Right lobe of liver (tissue), 6 donors: ENCODE measurements around the gene CA12. TPM values are rescaled to one million over a fixed set of nuclear protein-coding genes. Genes with fewer than 3 reads are reported as not detected.
A peak's percentile ranks its signal among the peaks of the same experiment; 100 is the strongest.

Experiments used
- ATAC-seq, 4 donors: fragments of 200-7000 bp; cut with Tn5 transposase; one replicate each; pipeline ENCODE4 v1.9.1; 2020; ENCODE audit warnings: mild to moderate bottlenecking in 4 of 4, moderate library complexity in 4 of 4
- DNase-seq, 3 donors: peaks; one replicate each; pipeline ENCODE4 v3.0.0-alpha.2; 2020
- H3K27ac ChIP-seq, 3 donors: fragments of 200-600 bp; one replicate each; pipeline ENCODE4 v1.8.0; 2022
- H3K27me3 ChIP-seq, 2 donors: fragments of 200-600 bp; one replicate each; pipeline ENCODE4 v1.8.0; 2022
- H3K36me3 ChIP-seq, 4 donors: fragments of 200-600 bp; sonication (generic) in 1 of 4; one replicate each; pipeline versions ENCODE4 v1.5.1 to v1.8.0; 2017 to 2022; ENCODE audit warnings: control low read depth in 1 of 4
- H3K4me1 ChIP-seq, 4 donors: fragments of 200-600 bp; sonication (generic) in 1 of 4; one replicate each; pipeline versions ENCODE4 v1.5.1 to v1.8.0; 2017 to 2022; ENCODE audit warnings: control low read depth in 1 of 4
- H3K4me3 ChIP-seq, 3 donors: fragments of 200-600 bp; one replicate each; pipeline ENCODE4 v1.8.0; 2022
- H3K9me3 ChIP-seq, 4 donors: fragments of 200-600 bp; sonication (generic) in 1 of 4; one replicate each; pipeline versions ENCODE4 v1.5.1 to v1.8.0; 2017 to 2022; ENCODE audit warnings: control low read depth in 1 of 4
- CTCF ChIP-seq, 4 donors: fragments of 200-600 bp in 3 of 4; fragments of 450-650 bp in 1 of 4; IDR thresholded peaks; one replicate each; pipeline versions ENCODE4 v1.5.1 to v1.8.0; 2016 to 2022; ENCODE audit warnings: antibody characterized with exemption in 4 of 4, mild to moderate bottlenecking in 2 of 4
- POLR2A ChIP-seq: fragments of 450-650 bp; IDR thresholded peaks from one replicate; pipeline ENCODE4 v1.6.1; 2017; ENCODE audit warnings: antibody characterized with exemption, mild to moderate bottlenecking
- WGBS: methylation state at CpG from one replicate; pipeline ENCODE4 v1.1.6; 2018; ENCODE audit warnings: low coverage, low lambda C conversion rate; ENCODE audit not compliant: insufficient coverage; ENCODE audit errors: missing lambda C conversion rate; 5-methylcytosine and 5-hydroxymethylcytosine counted together
- intact Hi-C, 2 donors: fragments of 100-400 bp; cut with DNase I; formaldehyde crosslinking; loops; one replicate each; pipeline versions ENCODE4 v1.11.2 to v1.14.1; 2022
- long read RNA-seq: library from polyadenylated mRNA; unstranded; transcript quantifications from one replicate; pipeline ENCODE4 v2.0.0, GENCODE V29; 2019
- total RNA-seq, 6 experiments: library from RNA; depleted of rRNA in 2 of 6; stranded (reverse); fragments of >200 nt in 2 of 6; fragmentation: NEBNext Ultra II Directional in 3 of 6; extraction: Animal tissue kit (Norgen Biotek cat#: 25700) in 3 of 6; gene quantifications; one replicate each; pipeline versions ENCODE4 v1.1.0 to v1.2.4, GENCODE V29; 2016 to 2023
- donor health status: DM: no; HTN: yes; CAD: no.
- donor health status: DM: no; HTN: no; CAD: no.
- donor health status: DM: no; HTN: no; CAD: no.
- donor health status: DM: no; HTN: yes; CAD: no.
- donor health status: DM: no; HTN: yes; CAD: no.

The CA12 gene
- 10 to 100 TPM in 2 of 6 experiments, 1 to 10 TPM in 1, under 1 TPM in 3; 0.02 to 18.3 (median 1.4) TPM for total RNA-seq
- long read RNA-seq, result 0 reads

GRCh38 chr15:63381301-63382204 lies at the start of gene CA12:
TSS of gene CA12 (minus strand) at chr15:63381846. CDS start at chr15:63381720, 126 bp downstream.
- Histone ChIP-seq H3K9me3 (no peaks in the 10 kb centered on the region), H3K4me1 (peaks cover 0 to 9% (median 0%) of the 10 kb centered on the region in 4 donors), H3K36me3 (no peaks in the 10 kb centered on the region), H3K27ac (no peak within 1 kb of the TSS), H3K27me3 (no peaks in the 10 kb centered on the region), H3K4me3 (peak within 1 kb of the TSS; percentile 28 to 43 (median 34))
- ATAC-seq (peak; percentile 81 to 88 (median 84)), DNase-seq (peak in 2 of 3 donors; percentile 60 to 67)
- TF ChIP-seq POLR2A, result peak; percentile 33
- TF ChIP-seq CTCF (IDR thresholded peaks at IDR 0.05), result no peak
- intact Hi-C loops, result no loop called here
- 9% methylated on average over 15 of the region's 58 CpGs for WGBS

GRCh38 chr15:63430766-63431451 lies 49.3 kb upstream of the CA12 start:
- H3K4me3 ChIP-seq, result no peak overlapping the region
- H3K27ac ChIP-seq, result no peak overlapping the region
- intact Hi-C loops, result no loop called here
- no peaks in the 10 kb centered on the region for H3K27me3 ChIP-seq
- WGBS, result 58% methylated on average over 6 of the region's 6 CpGs
- H3K4me1 ChIP-seq, result no peaks in the 10 kb centered on the region
- no peaks in the 10 kb centered on the region for H3K9me3 ChIP-seq
- peak in 1 of 3 donors; percentile 9 for DNase-seq
- H3K36me3 ChIP-seq, result no peaks in the 10 kb centered on the region
- TF ChIP-seq CTCF (IDR thresholded peaks at IDR 0.05) (no peak), POLR2A (no peak)
- ATAC-seq, result no peak

- TF ChIP-seq POLR2A (no peak), CTCF (IDR thresholded peaks at IDR 0.05) (no peak)
- ATAC-seq, result no peak
These were observed 44.9 kb upstream of the CA12 start for GRCh38 chr15:63426552-63426951.

GRCh38 chr15:63425426-63425985 lies 43.9 kb upstream of the CA12 start:
- no peak for DNase-seq
- H3K36me3 ChIP-seq, result no peaks in the 10 kb centered on the region
- no peak overlapping the region for H3K27ac ChIP-seq
- H3K4me3 ChIP-seq, result no peak overlapping the region
- ATAC-seq, result no peak
- 96% methylated on average over 2 of the region's 2 CpGs for WGBS
- no peaks in the 10 kb centered on the region for H3K9me3 ChIP-seq
- intact Hi-C loops, result no loop called here
- TF ChIP-seq POLR2A, result no peak
- TF ChIP-seq CTCF (IDR thresholded peaks at IDR 0.05), result no peak
- no peaks in the 10 kb centered on the region for H3K4me1 ChIP-seq
- no peaks in the 10 kb centered on the region for H3K27me3 ChIP-seq

More at GRCh38 chr15:63426552-63426951, 44.9 kb upstream of the CA12 start:
- Histone ChIP-seq H3K36me3 (no peaks in the 10 kb centered on the region), H3K4me1 (no peaks in the 10 kb centered on the region), H3K27ac (no peak overlapping the region), H3K4me3 (no peak overlapping the region), H3K27me3 (no peaks in the 10 kb centered on the region), H3K9me3 (no peaks in the 10 kb centered on the region)
- 80% methylated on average over 2 of the region's 2 CpGs for WGBS
- intact Hi-C loops, result no loop called here
- DNase-seq, result no peak
